ENCODE results near the gene RSRC1.

RSRC1 gene

DNA sequence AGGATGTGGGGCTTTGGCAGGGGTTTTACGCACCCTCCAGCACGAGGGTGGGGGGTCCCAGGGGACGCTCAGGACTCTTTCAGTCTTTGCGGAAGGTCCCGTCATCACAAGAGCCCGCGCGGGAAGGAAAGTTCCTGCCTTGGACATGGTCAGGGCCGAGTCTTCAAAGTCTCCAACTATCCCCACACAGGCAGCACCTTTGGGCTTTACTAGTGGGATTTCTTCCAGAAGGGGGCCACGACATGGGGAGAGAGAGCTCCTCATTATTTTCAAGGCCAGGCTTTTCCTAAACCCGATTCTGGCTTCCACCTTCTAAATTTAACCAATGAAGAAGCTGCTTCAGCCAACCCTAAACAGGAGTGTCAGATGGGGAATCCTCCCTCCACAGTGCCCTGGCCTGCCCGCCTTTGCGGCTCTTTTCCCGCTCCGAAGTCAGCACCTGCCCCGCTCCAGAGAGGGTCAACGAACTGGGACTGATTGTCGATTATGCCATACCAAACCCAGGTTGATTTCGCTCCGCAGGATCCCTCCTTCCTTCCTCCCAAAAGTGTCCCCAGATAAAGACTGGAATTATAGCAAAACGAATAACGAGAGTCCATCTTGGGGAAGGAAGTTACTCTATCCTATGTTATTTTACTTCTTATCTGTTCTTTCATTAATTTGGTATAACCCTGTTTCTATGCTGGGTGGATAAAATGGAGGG, 14.6 kb upstream of the RSRC1 start:
- TF ChIP-seq, protein P1, sequence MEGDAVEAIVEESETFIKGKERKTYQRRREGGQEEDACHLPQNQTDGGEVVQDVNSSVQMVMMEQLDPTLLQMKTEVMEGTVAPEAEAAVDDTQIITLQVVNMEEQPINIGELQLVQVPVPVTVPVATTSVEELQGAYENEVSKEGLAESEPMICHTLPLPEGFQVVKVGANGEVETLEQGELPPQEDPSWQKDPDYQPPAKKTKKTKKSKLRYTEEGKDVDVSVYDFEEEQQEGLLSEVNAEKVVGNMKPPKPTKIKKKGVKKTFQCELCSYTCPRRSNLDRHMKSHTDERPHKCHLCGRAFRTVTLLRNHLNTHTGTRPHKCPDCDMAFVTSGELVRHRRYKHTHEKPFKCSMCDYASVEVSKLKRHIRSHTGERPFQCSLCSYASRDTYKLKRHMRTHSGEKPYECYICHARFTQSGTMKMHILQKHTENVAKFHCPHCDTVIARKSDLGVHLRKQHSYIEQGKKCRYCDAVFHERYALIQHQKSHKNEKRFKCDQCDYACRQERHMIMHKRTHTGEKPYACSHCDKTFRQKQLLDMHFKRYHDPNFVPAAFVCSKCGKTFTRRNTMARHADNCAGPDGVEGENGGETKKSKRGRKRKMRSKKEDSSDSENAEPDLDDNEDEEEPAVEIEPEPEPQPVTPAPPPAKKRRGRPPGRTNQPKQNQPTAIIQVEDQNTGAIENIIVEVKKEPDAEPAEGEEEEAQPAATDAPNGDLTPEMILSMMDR (conservative IDR thresholded peaks at IDR 0.05; ENCODE audit: low read depth, low read length): no peak
- DNase-seq (ENCODE audit: low read depth): no peak
- no peak overlapping the region for H3K4me3 ChIP-seq (ENCODE audit: low read length)

DNA sequence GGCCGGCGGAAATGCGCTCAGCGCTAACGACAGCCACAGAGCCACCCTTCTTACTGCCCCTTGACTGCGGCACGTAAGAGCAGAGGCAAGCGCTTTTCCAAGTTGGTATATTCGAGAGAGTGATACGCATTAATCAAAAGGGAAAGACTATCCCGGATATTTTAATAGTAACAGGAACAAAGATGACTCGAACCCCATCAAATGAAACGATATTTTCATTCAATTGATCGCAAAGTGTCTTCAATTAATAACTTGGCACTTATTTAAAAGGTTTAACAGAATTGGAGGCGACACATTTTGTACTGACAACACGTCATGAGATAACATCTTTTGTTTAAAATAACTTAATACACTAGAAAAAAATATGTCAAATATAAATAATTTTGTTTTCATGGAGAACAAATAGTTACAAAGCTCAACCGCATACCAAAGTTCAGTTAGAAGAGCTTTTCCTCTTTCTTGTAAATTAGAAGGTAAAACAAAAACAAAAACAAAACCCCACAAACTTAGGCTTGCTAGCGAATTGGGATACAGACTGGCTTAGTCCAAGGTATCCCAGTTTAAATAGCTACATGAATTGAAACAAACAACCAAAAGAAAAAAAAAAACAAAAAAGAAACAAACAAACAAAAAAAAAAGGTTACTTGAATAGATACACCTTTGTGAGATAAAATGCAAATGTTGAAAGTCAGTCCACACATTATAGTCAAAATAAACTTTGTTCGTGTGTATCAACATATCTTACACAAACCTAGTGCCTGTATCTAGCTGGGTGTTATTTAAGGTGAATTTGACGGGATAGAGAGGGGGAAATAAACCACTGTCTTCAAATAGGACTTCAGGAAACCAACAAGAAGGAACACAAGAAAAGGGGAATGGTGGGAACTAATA, 13.8 kb upstream of the RSRC1 start:
- H3K4me3 ChIP-seq (ENCODE audit: low read length): no peak overlapping the region
- TF ChIP-seq, protein P1 (conservative IDR thresholded peaks at IDR 0.05; ENCODE audit: low read depth, low read length): no peak
- no peak for DNase-seq (ENCODE audit: low read depth)

DNA sequence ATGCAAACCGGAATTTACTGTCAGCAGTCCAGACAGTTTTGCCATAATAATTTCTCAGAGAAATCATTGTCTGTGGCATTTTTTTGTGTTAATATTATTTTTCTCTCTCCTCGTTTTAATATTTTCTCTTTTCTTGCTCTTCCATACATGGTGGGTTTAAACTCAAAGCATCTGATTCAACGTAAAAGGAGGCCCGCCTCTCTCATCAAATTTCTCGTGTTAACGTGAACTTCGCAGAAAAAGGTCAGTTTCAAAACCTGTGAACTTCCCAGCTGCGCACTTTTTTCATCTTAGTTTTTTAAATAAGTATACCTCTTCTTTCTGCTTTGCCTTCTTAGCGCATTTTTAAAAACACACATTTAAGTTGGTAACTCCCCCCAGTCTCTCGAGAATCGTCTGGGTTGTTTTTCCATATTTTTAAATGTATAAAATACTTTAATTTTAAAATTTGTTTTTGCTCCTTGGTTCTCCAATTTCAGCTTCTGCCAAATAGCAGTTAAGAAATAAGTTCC, 12.8 kb upstream of the RSRC1 start:
- TF ChIP-seq, protein P1 (conservative IDR thresholded peaks at IDR 0.05; ENCODE audit: low read depth, low read length): no peak
- DNase-seq (ENCODE audit: low read depth): no peak
- H3K4me3 ChIP-seq (ENCODE audit: low read length): no peak overlapping the region

DNA sequence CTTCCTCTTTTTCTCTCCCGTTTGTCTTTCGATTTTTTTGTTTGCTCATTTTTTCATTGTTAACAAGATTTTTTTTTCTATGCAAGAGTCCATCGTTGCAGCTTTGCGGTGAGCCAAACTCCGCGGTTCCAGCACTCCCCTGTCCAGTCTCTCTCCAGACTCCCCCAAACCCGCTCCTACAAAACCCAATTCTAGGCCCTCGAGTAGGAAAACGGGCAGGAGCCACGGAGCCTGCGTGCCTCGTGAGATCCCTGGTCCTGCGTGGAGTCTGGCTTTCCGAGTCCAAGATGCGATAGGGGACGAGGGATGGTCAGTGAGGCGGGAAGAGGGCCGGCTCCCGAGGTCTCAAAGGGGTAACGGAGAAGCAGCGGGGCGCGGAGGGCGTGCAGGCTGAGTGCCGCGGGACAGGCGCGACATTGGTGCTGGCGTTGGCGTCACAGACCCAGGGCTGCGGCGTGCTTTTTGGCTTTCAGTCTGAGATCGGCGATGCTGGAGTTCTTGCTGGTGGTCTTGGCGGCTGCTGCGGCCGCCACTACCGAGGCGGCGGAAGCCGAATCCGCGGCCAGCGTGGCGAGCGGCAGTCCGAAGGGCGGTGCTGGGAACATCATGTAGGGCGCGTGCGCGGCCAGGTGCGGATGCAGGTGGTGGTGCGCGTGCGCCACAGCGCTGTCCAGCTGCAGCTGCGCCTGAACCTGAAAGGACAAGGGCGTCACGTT, 12.1 kb upstream of the RSRC1 start:
- H3K4me3 ChIP-seq (ENCODE audit: low read length): peak overlapping the region; percentile 52

DNA sequence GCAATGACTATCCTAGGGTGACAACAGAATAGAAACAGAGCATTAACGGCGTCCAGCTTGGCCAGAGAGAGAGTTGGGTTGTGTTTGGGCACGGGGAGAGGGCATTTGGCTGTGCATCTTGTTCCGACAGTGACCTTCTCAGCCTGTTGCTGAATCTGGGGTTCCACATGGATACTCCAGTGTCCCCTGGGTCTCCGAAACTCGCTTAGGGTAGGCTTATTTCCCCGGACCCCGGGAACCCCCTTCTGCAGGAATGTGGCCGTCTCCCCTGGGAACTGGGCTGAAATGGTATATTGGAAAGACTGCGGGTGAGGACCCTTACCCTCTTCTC, 11.6 kb upstream of the RSRC1 start:
- no peak for DNase-seq (ENCODE audit: low read depth)
- peak overlapping the region; percentile 52 for H3K4me3 ChIP-seq (ENCODE audit: low read length)
- TF ChIP-seq, protein P1 (conservative IDR thresholded peaks at IDR 0.05; ENCODE audit: low read depth, low read length): no peak

More for the DNA sequence above, 12.1 kb upstream of the RSRC1 start:
- TF ChIP-seq, protein P1 (conservative IDR thresholded peaks at IDR 0.05; ENCODE audit: low read depth, low read length): no peak
- DNase-seq (ENCODE audit: low read depth): no peak

DNA sequence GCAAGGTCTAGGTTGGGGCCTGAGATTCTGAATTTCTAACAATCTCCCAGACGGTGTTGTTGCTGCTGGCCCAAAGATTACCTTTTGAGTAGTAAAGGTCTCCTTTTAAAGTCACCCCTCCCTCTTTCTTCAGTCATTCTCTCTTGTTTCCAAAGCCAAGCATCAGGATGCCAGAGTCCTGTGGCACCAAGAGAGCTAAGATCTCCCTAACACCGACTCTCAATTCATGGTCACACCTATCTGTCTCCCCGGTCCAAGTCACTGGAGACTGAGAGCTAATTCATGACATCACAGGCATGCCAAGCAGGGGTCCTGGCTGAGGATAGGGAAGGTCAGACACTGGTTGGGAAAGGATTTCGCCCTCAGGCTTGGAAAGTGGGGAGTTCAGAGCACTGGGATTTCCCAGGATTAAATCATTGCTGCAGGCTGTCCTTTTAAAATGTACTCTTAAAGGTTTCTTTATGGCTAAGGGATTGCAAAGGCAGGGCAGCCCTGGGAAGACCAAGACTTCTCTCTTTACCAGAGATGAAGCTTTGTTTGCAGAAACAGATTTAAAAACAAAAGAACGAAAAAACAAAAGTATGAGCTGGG, 11.0 kb upstream of the RSRC1 start:
- no peak overlapping the region for H3K4me3 ChIP-seq (ENCODE audit: low read length)
- no peak for DNase-seq (ENCODE audit: low read depth)
- TF ChIP-seq, protein P1 (conservative IDR thresholded peaks at IDR 0.05; ENCODE audit: low read depth, low read length): no peak

Data from retinal pigment epithelial cell (primary cell).